SK-N-MC (cell line): ENCODE data around the gene PAEP.

Experiments used
- EZH2 ChIP-seq: fragments of 200-600 bp; sonication (generic); IDR thresholded peaks from one replicate; pipeline ENCODE4 v1.6.1; 2017; ENCODE audit warnings: antibody characterized with exemption
- FOXP2 ChIP-seq: optimal IDR thresholded peaks from 2 replicates; pipeline ENCODE3; 2011; ENCODE audit warnings: mild to moderate bottlenecking, moderate library complexity; ENCODE audit not compliant: insufficient read depth; ENCODE audit errors: extremely low read length, control extremely low read depth
- POLR2AphosphoS5 ChIP-seq: IDR thresholded peaks from 2 replicates; pipeline ENCODE4 v1.6.1; 2012; ENCODE audit warnings: mild to moderate bottlenecking, low read depth, low read length, borderline replicate concordance

- no peak for TF ChIP-seq EZH2
- no peak for TF ChIP-seq POLR2AphosphoS5
- no peak for TF ChIP-seq FOXP2
These were observed 39.9 kb upstream of the PAEP start for GRCh38 chr9:135521608-135522095.
